Mucosa of stomach (tissue), 1 donor: ENCODE data around the gene CDC25A.

ENCODE experiments used
- H3K27me3 ChIP-seq: one replicate; pipeline ENCODE4 v1.7.0; 2013; ENCODE audit warnings: mild to moderate bottlenecking, low read length; ENCODE audit not compliant: control insufficient read depth, insufficient read depth
- H3K36me3 ChIP-seq: one replicate; pipeline ENCODE4 v1.7.0; 2013; ENCODE audit warnings: low read length; ENCODE audit not compliant: control insufficient read depth, insufficient read depth
- H3K4me1 ChIP-seq: one replicate; pipeline ENCODE4 v1.7.0; 2013; ENCODE audit warnings: mild to moderate bottlenecking, low read length; ENCODE audit not compliant: control insufficient read depth, insufficient read depth
- H3K4me3 ChIP-seq: one replicate; pipeline ENCODE4 v1.7.0; 2013; ENCODE audit warnings: low read length
- H3K9ac ChIP-seq: one replicate; pipeline ENCODE4 v1.7.0; 2013; ENCODE audit warnings: mild to moderate bottlenecking, low read length, moderate library complexity
- H3K9me3 ChIP-seq: one replicate; pipeline ENCODE4 v1.7.0; 2013; ENCODE audit warnings: mild to moderate bottlenecking, low read length, moderate library complexity; ENCODE audit not compliant: control insufficient read depth
- donor health status: Pancreatic carcinoma.

The CDC25A gene

DNA sequence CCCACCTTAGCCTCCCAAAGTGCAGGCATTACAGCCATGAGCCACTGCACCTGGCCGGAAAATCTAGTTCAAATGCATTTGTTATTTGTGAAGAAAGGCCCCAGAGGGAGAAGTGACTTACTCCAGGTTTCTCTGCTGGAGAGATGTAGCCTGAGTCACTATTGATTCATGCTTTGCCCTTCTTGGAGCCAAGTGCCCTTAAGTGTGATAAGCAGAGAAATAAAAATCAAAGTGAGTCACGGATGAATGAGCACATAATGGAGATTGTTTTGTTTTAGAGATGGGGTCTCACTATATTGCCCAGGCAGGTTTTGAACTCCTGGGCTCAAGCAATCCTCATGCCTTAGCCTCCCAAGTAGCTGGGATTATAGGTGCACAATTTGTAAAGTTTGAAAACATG is 33.1 kb downstream of the CDC25A start:
- no peak overlapping the region for H3K4me3 ChIP-seq
- H3K27me3 ChIP-seq, result no peaks in the 10 kb centered on the region
- no peak overlapping the region for H3K9ac ChIP-seq
- H3K36me3 ChIP-seq, result no peaks in the 10 kb centered on the region
- peaks cover 13% of the 10 kb centered on the region for H3K4me1 ChIP-seq
- no peaks in the 10 kb centered on the region for H3K9me3 ChIP-seq

DNA sequence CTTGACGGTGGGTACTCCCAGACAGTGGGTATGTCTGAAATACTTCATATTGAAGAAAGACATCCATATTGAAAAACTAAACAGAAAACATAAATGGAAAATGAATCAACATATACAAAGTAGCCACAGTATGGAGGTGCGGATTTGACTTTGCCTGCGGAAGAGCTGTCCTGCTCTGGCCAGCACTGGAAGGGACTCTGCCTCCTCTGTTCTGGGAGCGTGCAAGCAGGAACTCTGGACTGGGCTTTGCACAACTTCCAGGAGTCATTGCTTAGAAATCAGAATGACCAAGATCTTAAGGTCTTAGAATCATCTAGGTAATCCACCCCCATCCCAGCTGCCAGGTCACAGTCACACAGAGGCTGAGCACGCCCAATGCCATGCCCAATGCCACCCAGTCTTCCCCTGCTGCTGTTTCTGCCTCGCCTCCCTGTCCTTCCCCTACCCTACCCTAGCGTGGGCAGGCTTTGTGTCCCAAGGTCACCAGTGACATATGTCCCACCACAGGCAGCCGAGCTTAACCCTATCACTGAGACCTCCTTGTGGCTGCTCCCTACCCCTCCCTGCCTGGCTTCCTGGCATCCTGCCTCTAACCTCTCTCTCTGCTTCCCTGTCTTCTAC is 36.3 kb downstream of the CDC25A start:
- peak overlapping the region; percentile 1 for H3K9ac ChIP-seq
- H3K9me3 ChIP-seq, result no peaks in the 10 kb centered on the region
- peaks cover 13% of the 10 kb centered on the region for H3K4me1 ChIP-seq
- no peaks in the 10 kb centered on the region for H3K27me3 ChIP-seq
- no peaks in the 10 kb centered on the region for H3K36me3 ChIP-seq
- H3K4me3 ChIP-seq, result no peak overlapping the region

DNA sequence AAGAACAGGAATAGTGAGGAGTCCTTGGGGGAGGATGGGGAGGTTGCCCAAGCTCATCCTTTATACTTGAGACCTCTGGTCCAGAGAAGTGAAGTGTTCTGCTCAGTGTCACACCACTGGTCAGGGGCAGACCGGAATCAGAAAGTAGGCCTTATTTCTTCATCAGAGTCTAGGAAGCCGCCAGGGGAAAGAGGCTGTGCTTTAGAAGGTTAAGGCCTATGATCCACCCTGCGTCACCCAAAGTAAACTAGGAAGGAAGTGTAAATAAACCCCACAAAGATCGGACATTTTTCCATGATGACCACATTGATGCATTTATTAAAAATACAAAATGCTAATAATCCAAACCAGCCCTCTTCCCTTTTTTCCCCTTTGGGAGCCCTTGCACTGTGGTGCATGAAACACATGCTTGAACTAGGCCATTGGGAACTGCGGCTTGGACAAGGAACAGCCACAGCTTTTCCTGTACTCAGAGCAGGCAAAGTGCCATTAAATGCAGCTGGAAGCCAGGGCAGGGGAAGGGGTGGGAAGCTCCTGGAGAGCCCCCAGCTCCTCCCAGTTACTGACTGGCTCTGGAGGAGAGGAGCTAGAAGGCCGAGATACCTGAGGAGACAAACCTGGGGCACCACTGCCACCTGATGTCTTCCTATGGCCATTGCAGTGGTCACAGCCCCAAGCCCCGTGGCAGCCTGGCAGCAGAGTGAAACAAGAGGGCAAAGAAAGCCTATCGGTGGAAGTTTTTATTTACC is 37.0 kb downstream of the CDC25A start:
- Histone ChIP-seq H3K4me1 (peaks cover 13% of the 10 kb centered on the region), H3K9me3 (no peaks in the 10 kb centered on the region), H3K36me3 (no peaks in the 10 kb centered on the region), H3K27me3 (no peaks in the 10 kb centered on the region), H3K9ac (peak overlapping the region; percentile 1), H3K4me3 (no peak overlapping the region)

DNA sequence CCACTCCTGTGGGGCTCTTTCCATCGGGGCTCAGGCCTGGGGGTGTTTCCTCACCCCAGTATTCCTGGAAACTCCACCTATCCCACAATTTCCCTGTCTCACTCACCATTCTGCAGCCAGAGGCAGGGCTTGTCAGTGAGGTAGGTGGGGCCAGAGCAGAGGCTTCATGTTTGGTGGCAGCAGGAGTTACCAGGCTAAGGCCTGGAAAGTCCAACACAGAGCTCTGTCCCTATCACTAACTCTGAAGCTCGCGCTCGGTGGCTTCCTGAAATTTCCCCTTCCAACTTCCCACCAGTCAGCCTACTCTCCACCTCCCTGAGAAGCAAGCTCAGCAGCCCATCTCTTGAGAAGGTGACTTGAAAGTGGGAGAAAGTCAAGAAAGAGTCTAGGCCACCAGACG is 44.2 kb downstream of the CDC25A start:
- H3K36me3 ChIP-seq, result no peaks in the 10 kb centered on the region
- no peak overlapping the region for H3K9ac ChIP-seq
- no peaks in the 10 kb centered on the region for H3K27me3 ChIP-seq
- H3K4me1 ChIP-seq, result peaks cover 4% of the 10 kb centered on the region
- H3K9me3 ChIP-seq, result no peaks in the 10 kb centered on the region
- no peak overlapping the region for H3K4me3 ChIP-seq

DNA sequence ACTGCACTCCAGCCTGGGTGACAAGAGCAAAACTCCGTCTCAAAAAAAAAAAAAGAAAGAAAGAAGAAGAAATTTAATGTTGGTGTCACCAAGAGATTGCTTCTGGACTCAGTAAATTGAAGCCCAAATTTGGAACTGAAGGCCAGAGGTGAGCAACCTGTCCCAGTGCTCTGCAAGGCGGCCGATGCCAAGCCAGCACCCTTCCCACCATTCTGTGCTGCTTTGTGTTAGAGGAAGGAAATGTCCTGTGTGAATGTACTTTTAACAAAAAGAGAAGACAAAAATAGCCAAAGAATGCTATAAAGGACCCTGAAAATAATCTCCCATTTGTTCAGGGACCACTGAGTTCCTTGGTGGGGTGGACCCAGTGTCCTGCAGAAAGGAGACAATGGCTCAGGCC is 44.6 kb downstream of the CDC25A start:
- peaks cover 4% of the 10 kb centered on the region for H3K4me1 ChIP-seq
- H3K9ac ChIP-seq, result no peak overlapping the region
- H3K4me3 ChIP-seq, result no peak overlapping the region
- no peaks in the 10 kb centered on the region for H3K27me3 ChIP-seq
- no peaks in the 10 kb centered on the region for H3K9me3 ChIP-seq
- H3K36me3 ChIP-seq, result no peaks in the 10 kb centered on the region

DNA sequence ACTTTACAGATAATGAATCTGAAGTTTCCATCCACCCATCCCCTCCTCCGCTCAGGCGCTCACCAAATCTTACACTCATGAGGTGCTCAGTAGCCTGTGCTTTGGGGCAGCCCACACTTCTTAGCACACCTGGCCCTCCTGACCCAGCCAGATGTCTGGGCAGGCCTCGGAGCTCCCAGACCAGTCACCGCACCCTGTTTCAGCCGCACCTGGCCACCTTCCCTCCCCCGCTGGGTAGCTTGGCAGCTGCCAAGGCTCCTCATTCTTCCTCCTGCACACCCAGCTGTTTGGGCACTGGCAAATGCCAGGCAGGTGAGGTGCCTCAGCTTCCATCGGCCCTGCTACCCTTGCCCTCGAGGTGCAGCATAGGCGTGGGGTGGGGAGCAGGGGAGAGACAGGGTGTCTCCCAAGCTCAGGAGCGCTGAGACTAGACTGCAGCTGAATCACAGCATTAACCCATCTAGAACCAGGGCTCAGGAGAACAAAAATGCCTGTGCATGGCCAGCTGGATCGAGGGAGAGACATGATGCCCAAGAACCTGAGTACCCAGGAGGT is 45.8 kb downstream of the CDC25A start:
- H3K9ac ChIP-seq, result no peak overlapping the region
- H3K9me3 ChIP-seq, result no peaks in the 10 kb centered on the region
- H3K4me3 ChIP-seq, result no peak overlapping the region
- no peaks in the 10 kb centered on the region for H3K27me3 ChIP-seq
- H3K4me1 ChIP-seq, result peaks cover 4% of the 10 kb centered on the region
- no peaks in the 10 kb centered on the region for H3K36me3 ChIP-seq

DNA sequence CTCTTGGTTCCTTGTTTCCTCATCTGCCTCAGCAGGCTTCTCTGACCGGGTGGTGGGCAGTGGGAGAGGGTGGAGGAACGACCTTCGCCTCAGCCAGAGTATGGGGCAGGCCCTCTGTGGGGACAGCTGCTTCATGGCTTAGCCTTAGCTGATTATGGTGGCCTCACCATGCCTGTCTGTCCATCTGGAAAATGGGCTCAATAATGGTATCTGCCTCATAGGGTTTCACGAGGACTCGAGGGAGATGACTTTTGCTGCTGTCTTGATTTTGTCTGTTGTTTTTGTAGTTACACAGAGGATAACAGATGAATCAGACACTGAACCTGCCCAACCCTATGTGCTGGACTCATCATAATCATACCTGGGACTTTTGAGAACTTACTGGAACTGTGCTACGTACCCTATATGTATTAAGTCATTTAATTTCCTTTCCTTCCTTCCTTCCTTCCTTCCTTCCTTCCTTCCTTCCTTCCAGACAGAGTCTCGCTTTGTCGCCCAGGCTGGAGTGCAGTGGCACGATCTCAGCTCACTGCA is 46.5 kb downstream of the CDC25A start:
- H3K4me3 ChIP-seq, result no peak overlapping the region
- H3K9ac ChIP-seq, result no peak overlapping the region
- H3K9me3 ChIP-seq, result no peaks in the 10 kb centered on the region
- no peaks in the 10 kb centered on the region for H3K27me3 ChIP-seq
- no peaks in the 10 kb centered on the region for H3K36me3 ChIP-seq
- H3K4me1 ChIP-seq, result peaks cover 4% of the 10 kb centered on the region

DNA sequence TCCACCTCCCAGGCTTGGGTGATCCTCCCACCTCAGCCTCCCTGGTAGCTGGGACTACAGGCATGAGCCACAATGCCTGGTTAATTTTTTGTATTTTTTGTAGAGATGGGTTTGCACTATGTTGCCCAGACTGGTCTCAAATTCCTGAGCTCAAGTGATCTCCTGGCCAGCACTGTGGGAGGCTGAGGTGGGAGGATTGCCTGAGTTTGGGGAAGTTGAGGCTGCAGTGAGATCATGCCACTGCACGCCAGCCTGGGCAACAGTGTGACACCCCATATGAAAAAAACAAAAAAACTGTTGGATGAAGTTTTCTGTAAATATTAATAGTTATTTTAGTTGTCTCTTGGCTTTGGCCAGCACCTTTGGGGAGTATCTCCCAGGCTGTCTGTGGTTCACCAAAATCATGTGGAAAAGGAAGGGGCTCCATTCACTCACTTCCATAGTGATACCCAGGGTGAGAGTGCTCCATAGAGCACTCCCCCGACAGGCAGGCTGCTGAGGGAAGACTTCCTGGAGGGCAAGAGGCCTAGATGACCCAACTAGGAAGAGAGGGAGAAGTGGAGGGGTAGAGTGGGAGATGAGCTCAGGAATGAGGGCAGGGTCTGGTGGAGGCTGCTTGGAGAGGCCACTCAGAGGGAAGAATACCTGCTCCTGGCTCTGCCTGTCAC is 47.1 kb downstream of the CDC25A start:
- no peaks in the 10 kb centered on the region for H3K9me3 ChIP-seq

DNA sequence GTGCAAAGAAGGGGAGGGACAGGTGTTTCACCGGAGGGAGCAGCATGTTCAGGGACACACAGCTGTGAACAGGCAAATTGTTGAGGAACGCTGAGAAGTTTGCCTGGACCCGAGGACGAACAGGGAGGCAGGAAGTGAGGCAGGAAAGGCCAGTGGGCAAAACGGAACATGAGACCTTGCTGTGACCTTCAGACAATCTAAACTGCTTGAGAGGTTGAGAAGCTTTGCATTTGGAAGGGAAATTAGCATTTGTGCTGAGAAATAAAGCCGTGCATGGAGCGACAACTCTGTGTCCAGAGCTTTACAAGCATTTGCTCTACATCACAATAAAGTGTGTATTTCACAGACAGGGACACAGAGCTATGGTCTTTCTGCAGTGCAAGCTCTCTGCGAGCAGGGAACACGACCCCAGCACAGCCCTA is 47.9 kb downstream of the CDC25A start:
- H3K9ac ChIP-seq, result no peak overlapping the region

More for the DNA sequence above, 47.1 kb downstream of the CDC25A start:
- H3K4me3 ChIP-seq, result no peak overlapping the region
- H3K4me1 ChIP-seq, result peaks cover 4% of the 10 kb centered on the region
- H3K9ac ChIP-seq, result no peak overlapping the region
- H3K36me3 ChIP-seq, result no peaks in the 10 kb centered on the region
- no peaks in the 10 kb centered on the region for H3K27me3 ChIP-seq

DNA sequence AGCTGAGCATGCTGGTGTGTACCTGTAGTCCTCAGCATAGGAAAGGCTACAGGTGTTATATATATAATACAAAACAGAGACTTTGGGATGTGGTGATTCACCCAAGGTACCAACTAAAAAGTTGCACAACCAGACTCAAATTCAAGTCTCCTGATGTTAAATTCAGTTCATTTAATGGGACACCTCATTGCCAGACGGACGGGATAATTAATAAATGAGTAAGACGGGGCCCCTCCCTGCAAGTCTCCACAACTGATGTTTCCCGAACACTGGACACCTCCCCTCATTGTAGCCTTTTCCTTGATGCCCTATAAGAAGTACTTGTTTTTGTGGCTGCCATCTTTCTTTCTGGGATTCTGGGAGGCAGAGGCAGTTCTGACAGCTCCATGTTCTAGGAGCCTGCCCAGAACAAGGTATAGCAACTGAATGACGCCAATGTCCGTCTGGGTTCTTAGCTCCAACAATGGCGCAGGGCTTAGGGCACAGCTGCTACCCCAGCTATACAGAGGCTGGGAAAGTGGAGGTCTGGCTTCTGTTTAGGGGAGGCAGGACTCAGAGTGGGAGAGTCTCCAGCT is 50.7 kb downstream of the CDC25A start:
- H3K9me3 ChIP-seq, result no peaks in the 10 kb centered on the region
- H3K9ac ChIP-seq, result no peak overlapping the region
- H3K4me3 ChIP-seq, result no peak overlapping the region
- peaks cover 3% of the 10 kb centered on the region for H3K4me1 ChIP-seq
- no peaks in the 10 kb centered on the region for H3K27me3 ChIP-seq
- no peaks in the 10 kb centered on the region for H3K36me3 ChIP-seq

More for the DNA sequence above, 47.9 kb downstream of the CDC25A start:
- Histone ChIP-seq H3K9me3 (no peaks in the 10 kb centered on the region), H3K4me3 (no peak overlapping the region), H3K36me3 (no peaks in the 10 kb centered on the region), H3K27me3 (no peaks in the 10 kb centered on the region), H3K4me1 (peaks cover 4% of the 10 kb centered on the region)

DNA sequence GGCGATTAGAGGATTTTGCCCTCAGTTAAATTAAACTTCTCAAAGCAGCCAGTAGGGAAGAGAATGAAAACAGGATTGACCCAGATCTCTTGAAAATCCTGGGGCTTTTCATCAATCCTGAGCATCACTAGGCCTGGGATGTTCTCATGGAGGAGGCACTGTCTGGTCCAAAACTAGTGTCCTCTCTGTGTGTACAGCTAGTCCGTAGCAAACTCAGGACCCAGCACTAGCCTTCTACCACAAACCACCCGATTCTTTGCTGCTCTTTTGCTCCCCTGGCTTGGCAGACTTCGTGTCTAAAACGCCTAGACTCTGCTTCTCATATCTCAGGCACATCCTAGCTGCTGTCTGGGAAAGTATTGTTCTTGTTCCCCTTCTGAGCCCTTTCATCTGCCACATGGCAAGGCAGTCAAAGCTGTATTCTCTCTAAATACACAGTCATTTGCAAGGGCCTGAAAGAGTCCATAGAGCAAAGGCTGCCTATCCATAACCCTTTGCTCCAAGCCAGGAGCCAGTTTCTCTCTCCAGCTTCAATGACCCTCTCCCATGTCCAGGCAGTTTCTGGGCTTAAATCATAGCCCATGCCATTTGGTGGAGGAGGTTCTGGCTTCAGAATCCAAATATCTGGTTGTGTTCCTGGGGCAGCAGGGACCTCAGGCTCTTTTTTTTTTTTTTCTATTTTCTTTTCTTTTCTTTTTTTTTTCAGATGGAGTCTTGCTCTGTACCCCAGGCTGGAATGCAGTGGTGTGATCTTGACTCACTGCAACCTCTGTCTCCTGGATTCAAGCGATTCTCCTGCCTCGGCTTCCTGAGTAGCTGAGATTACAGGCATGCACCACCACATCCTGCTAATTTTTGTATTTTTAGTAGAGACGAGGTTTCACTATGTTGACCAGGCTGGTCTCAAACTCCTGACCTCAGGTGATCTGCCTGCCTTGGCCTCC is 52.4 kb downstream of the CDC25A start:
- peaks cover under 1% of the 10 kb centered on the region for H3K4me1 ChIP-seq
- H3K4me3 ChIP-seq, result no peak overlapping the region
- no peaks in the 10 kb centered on the region for H3K9me3 ChIP-seq
- H3K36me3 ChIP-seq, result no peaks in the 10 kb centered on the region
- no peaks in the 10 kb centered on the region for H3K27me3 ChIP-seq
- no peak overlapping the region for H3K9ac ChIP-seq
